Activated T-helper 1 cell treated with anti-CD3 and anti-CD28 coated beads, Interleukin-2, amount 50 U/mL, for 16 hours (primary cell): ENCODE data around the gene FBXW12.

Source experiments
- DNase-seq, 2 donors: peaks; one replicate each; pipeline ENCODE4 v3.0.0-alpha.2; 2020; ENCODE audit warnings: low read depth in 1 of 2, low spot score in 1 of 2

FBXW12 gene

DNA sequence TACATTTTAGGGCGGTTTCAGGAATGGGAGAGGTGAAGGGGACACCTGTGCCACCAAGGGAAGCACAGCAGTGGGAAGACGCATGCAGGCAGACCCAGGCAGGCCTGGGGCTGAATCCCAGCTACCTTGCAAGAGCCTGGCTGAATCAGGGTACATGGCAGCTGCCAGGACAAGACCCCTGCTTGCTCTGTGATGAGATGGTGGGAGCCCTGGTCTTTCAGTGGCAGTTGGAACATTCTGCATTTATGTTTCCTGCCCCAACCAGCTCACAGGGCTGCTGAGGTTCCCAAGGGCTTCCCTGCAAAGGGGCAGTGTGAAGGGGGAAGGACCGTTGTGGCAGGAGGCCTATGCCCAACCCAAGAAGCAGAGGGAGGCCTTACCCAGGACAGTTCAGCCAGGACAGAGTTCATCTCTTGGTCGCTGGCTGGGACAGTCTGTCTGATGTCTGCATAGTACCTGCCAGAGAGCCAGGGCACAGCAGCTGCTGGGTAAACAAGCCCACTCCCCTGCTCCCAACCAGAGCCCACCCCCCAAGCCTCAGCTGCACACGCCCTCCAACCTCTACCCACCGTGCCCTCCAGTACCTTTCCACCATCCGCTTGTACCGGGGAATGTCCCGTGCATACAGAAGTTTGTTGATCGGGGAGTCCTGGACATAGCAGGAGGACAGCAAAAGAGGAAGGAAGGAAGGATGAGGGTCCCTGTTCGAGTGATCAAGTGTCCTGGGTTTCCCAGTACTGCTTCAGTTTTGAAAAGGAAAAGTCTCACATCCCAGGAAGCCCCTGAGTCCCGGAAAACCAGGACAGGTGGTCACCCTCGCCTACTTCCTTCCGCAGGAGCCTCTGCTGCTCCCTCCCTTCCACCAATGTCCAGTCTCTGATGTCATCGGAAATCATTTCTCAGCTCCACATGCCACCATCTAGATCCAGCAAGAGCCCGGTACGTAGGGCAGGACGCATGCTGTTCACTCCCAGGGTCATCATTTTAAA, 34.7 kb downstream of the FBXW12 start:
- no peak for DNase-seq

DNA sequence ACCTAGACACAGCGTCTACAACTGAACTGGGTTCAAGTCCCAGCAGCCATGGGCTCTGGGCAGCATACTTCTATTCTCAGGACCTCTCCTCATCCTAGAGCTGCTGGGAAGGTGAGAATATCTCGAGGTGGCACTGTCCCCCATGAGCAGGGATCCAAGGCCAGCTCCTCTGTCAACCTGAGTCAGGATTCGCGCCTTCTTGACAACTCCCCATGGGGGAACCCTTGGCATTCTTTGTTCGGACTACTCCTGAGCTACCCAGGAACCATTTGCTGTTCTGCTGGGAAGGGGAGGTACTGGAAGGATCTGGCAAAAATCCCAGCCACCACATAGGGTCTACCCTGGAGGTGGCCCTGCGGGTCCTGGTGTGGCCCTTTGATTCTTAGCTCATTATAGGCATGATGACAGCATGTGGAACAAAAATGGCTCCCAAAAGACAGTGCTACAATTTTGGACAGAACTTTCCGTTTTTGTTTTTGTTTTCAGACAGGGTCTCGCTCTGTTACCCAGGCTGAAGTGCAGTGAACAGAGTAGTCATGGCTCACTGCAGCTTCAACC, 35.6 kb downstream of the FBXW12 start:
- DNase-seq: no peak

DNA sequence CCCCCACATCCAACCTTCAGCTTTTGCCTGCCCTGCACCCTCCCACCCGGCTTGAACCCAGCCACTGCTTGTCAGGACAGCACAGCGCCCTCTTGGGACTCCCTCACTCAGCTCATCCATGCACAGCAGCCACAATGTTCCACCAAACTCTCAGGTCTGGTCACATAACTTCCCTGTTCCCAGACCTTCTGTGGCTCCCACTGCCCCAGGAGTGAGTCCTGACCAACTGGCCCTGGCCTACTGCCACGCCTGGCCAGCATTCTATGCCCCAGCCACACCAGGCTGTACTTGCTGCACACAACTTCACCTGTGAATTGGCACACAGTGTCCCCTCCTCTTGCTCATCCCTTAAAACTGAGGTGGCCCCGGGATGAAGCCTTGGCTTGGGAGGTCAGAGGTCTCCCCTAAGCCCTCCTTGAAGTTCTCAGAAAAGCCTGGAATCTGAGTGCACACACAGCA, 36.8 kb downstream of the FBXW12 start:
- DNase-seq: peak in 1 of 2 donors; percentile 2

DNA sequence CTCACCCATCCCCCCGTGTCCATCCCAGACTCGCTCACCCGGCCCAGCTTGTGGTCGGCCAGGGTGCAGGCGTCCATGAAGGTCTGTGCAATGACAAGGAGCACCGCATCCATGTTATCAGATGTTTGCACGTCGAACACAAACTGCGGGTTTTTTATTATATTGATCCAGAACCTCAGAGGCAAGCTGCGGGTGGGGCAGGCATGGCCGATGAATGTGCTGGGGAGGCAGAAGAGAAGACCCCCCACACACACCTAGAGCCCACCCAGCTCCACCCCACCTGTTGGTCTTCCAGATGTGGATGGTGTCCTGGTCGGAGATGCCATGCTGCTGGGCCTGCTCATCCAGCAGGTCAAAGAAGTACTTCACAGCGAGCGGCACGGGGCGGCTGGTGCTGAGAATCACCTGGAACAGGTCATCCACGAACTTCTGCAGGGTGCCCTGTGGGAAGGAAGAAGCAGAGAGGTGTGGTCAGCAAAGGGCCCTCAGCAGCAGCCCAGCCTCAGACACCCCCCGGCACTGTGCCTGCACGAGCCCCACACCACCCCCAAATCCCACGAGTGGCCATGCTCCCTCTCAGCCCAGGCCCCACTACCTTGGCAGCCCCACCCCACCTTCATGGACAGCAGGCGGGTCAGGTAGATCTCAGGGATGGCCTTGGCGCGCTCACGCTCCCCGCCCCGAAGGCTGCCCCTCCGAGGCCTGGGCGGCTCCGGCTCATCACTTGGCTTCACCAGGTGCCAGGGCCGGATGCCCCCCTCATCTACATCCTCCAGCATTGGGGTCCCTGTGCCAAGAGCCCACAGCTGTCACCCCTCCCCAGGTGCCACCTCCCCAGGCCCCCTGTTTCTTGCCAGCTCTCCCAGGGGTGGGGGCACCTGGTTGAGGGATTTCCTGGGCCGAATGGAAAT, 37.5 kb downstream of the FBXW12 start:
- DNase-seq: no peak

- no peak for DNase-seq
Measured at GRCh38 chr3:48410205-48411040, 38.4 kb downstream of the FBXW12 start.

DNA sequence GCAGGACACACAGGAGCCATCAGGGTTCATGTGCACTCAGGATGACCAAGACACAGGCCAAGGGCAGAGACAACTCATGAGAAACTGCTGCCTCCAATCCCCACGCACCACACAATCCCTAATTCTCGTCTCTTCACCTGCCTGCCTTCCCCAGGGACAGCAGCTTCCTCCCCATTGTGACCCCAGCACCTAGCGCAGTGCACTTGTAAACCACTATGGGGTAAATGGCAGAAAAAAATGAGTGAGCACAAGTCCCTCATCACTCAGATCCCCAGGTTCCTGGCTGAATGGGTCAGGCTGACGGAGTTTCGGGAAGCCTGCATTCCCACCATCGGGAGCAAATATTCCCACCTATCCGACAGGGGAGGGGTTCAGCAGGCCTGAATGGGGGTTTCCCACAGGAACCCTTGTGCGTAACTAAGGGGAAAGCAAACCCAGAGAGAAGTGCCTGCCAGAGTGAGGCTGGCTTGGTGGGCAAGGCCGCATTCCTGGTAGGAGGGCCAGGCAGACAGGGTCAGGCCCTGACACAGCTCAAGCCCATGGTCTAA, 39.1 kb downstream of the FBXW12 start:
- DNase-seq: no peak

GRCh38 chr3:48411606-48412374, 39.8 kb downstream of the FBXW12 start:
- no peak for DNase-seq

GRCh38 chr3:48412375-48413001, 40.5 kb downstream of the FBXW12 start:
- DNase-seq: no peak

- DNase-seq: no peak
Measured at GRCh38 chr3:48413086-48413485, 41.1 kb downstream of the FBXW12 start.

GRCh38 chr3:48413611-48414010, 41.6 kb downstream of the FBXW12 start:
- DNase-seq: no peak

DNA sequence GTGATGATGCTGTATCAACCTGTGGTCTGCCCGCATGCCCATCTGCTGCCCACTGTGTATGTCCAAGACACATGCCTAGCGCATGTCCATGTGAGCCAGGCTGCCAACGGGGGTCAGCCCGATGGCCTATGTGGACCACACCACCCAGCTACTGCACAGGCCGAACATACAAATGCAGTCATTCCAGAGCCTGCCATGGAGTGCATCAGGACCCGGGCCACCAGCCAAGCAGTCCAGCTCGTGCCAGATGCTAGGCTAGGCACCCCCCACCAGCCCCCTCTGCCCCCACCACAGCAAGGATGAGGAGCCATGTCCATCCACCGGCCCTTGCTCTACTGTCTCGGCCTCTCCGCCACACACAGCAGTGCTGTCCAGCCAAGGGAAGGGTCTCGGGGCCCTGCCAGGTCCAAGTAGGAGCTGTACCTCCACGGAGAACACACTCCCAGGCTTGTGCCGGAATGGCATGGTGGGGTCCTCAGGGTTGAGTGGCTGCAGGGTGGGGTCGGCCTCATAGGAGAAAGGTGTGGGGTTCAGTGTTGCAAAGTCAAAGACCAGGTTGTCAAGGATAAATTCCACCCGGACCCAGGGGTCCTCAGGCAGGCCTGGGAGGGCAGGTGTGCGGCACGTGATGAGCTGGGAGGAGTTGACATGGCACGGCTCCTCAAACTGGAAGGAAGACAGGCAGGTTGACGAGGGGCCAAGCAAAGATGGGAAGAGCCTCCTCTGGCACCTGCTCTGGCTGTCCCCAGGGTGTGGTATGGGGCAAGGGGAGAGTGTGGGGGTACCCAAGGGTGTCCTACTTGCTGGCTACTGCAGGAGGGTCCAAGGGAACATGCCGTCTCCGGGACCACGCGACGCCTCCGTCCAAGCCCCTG, 42.6 kb downstream of the FBXW12 start:
- no peak for DNase-seq

DNA sequence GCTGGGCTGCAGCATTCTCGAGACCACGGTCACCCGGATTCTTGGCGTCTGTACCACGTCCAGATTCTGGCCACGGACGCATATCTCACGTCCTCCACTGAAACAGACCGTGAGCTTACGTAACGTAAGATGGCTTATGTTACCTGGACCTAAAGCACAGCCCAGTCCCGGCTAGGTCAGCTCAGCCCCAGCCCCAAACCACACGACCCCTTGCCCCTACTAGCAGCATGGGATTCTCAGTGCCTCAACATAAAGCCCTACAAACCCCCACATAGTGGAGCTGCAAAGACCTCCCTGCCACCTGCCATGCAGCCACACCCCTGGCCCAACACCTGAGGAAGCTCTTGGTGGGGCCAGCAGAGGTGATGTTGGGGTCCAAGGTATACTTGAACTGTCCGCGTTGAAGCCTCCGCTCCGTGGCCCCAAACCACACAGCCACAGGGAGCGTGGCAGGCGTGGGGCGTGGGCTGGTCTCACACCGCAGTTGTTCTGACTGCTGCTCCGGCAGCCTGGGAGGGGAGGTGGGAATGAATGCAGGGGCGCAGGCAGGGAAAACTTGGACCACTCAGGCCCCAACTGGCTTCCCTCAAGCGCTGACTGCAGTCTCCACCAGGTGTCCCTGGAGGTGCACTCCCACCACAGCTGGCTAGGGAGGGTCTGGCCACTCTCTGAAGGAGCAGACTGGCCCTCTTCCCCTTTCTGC, 43.4 kb downstream of the FBXW12 start:
- DNase-seq: no peak

DNA sequence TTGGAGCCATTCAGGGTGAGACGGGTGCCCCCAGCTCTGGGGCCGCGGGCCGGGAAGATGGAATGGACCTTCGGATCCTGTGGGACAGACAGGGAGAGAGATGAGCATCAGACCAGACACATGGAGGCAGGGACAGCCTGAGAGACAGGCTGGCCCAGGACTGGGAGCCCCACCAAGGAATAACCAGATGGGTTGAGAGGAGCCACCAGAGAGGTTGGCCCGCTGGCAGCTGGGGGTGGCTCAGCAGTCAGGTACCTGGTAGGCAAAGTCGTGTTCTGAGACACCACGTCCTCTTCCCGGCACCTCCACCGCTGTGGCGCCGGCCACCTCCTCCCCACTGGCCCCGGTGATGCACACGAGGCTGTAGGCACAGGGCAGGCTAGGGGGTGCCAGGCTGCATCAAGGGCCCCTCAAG, 44.1 kb downstream of the FBXW12 start:
- DNase-seq: no peak

GRCh38 chr3:48416546-48416945, 44.5 kb downstream of the FBXW12 start:
- DNase-seq: no peak

DNA sequence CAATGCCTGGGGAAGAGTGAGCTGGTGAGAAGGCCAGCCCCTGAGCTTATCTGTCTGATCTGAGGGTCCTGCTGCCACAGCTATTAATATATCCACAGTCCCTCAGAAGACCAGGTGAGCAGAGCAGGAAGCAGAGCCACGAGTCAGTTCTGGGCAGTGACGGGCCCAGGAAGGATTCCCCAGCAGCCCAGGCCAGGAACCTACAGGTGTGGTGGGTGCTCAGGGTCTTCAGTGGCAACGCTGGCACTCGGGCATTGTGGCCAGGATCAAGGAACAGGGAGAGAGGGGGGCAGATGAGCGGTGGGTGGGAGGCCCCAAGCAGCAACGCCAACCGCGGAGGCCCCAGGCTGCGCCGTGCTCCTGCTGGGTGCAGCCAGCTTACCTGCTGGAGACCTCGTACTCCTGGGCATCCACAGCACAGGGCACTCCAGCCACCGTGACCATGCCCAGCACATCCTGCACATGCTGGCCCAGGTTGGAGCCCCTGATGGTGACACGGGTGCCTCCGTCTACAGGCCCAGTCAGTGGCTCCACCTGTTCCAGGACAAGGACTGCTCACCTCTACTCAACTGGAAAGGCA, 45.6 kb downstream of the FBXW12 start:
- DNase-seq: no peak

GRCh38 chr3:48418140-48418539, 46.1 kb downstream of the FBXW12 start:
- no peak for DNase-seq

DNA sequence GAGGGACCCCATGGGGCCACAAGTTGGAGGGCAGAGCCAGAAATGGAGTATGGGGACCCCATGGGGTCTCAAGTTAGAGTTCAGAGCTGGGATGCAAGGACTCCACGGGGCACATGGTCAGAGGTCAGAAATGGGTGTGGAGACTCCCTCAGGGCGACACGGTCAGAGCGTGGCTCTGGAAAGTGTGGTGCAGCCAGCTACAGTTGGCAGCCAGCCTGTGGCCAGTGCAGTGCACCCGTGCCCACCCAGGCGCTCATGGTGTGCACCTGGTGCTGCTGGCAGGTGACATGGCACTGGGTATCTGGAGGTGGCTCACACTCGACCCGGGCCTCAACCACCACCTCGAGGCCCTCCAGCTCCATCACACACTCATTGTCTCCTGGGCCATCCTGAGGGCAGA, 46.6 kb downstream of the FBXW12 start:
- DNase-seq: no peak
